A549 (cell line): ENCODE measurements around the gene ABCC4.

Experiments
- CTCF ChIP-seq: fragments of >200 bp; sonication (Bioruptor Twin); formaldehyde crosslinking; IDR thresholded peaks from 3 replicates; pipeline ENCODE4 v1.5.1; 2016
- HOXA7 ChIP-seq: fragments of 250-450 bp; sonication (Bioruptor Pico); IDR thresholded peaks from 2 replicates; pipeline ENCODE4 v1.5.0; 2020; ENCODE audit warnings: mild to moderate bottlenecking, moderate library complexity
- KDM5A ChIP-seq: fragments of 200-600 bp; sonication (generic); IDR thresholded peaks from 2 replicates; pipeline ENCODE4 v1.6.1; 2016; ENCODE audit warnings: antibody characterized with exemption, mild to moderate bottlenecking
- MAX ChIP-seq: IDR thresholded peaks from 2 replicates; pipeline ENCODE4 v1.6.1; 2012

GRCh38 chr13:94978516-94978915 is 322.7 kb downstream of the ABCC4 start:
- TF ChIP-seq CTCF (no peak), MAX (no peak), HOXA7 (CRISPR knock-in tag) (no peak), KDM5A (no peak)
